Breast epithelium (tissue), 3 donors: ENCODE results near the gene TRA2B.

ENCODE experiments used
- POLR2AphosphoS5 ChIP-seq, 3 donors: sonication (generic); formaldehyde crosslinking; IDR thresholded peaks; one replicate each; pipeline ENCODE4 v1.6.1; 2017; ENCODE audit warnings: antibody characterized with exemption in 3 of 3
- TF ChIP-seq, protein P1 (sequence below), 3 donors: fragments of 450-650 bp; IDR thresholded peaks; one replicate each; pipeline ENCODE4 v1.5.1; 2016 to 2017; ENCODE audit warnings: antibody characterized with exemption in 3 of 3, mild to moderate bottlenecking in 3 of 3, moderate library complexity in 3 of 3

DNA sequence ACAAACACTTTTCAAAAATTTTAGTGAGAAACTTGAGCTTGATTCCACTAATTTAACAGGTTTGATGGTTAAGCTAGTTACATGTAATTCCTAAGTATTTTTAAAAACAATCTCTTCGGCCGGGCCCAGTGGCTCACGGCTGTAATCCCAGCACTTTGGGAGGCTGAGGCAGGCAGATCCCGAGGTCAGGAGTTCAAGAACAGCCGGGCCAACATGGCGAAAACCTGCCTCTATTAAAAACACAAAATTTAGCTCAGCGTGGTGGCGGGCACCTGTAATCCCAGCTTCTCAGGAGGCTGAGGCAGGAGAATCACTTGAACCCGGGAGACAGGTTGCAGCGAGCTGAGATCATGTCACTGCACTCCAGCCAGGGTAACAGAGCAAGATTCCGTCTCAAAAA is 25.3 kb downstream of the TRA2B start:
- TF ChIP-seq, protein P1, sequence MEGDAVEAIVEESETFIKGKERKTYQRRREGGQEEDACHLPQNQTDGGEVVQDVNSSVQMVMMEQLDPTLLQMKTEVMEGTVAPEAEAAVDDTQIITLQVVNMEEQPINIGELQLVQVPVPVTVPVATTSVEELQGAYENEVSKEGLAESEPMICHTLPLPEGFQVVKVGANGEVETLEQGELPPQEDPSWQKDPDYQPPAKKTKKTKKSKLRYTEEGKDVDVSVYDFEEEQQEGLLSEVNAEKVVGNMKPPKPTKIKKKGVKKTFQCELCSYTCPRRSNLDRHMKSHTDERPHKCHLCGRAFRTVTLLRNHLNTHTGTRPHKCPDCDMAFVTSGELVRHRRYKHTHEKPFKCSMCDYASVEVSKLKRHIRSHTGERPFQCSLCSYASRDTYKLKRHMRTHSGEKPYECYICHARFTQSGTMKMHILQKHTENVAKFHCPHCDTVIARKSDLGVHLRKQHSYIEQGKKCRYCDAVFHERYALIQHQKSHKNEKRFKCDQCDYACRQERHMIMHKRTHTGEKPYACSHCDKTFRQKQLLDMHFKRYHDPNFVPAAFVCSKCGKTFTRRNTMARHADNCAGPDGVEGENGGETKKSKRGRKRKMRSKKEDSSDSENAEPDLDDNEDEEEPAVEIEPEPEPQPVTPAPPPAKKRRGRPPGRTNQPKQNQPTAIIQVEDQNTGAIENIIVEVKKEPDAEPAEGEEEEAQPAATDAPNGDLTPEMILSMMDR (IDR thresholded peaks at IDR 0.05), result no peak
- no peak for TF ChIP-seq POLR2AphosphoS5 (IDR thresholded peaks at IDR 0.05)
